PC-3 (cell line): ENCODE measurements around the gene LRRC4B. TPM values are rescaled to one million over a fixed set of nuclear protein-coding genes. Genes with fewer than 3 reads are reported as not detected.

Experiments
- ATAC-seq: fragments of 200-7000 bp; cut with Tn5 transposase; 2 replicates; pipeline ENCODE4 v1.9.1; 2020; ENCODE audit warnings: mild to moderate bottlenecking, moderate library complexity
- BruUV-seq: library from RNA; stranded (reverse); fragments of 400-500 nt; replicated peaks from 2 replicates; lab custom pipeline; 2021; lab: Mats Ljungman, UMichigan
- CTCF ChIA-PET: fragments of 300-600 bp; sonication (Branson Sonifier 250); formaldehyde crosslinking; loops from one replicate; lab custom pipeline; 2022; ENCODE audit warnings: antibody characterized with exemption; lab: Charles Lee
- POLR2A ChIA-PET: fragments of 300-600 bp; sonication (Branson Sonifier 250); formaldehyde crosslinking; loops from one replicate; lab custom pipeline; 2022; ENCODE audit warnings: antibody characterized with exemption; ENCODE audit not compliant: unreplicated experiment; lab: Charles Lee
- DNase-seq: peaks from one replicate; pipeline ENCODE4 v3.0.0-alpha.2; 2015
- H2AFZ ChIP-seq: fragments of 300-600 bp; sonication (generic); 2 replicates; pipeline ENCODE4 v1.6.0; 2016; ENCODE audit warnings: antibody characterized with exemption, low read length
- H3F3A ChIP-seq: fragments of 300-600 bp; sonication (generic); one replicate; pipeline ENCODE4 v1.6.0; 2017; ENCODE audit warnings: antibody characterized with exemption, low read length, control low read depth, mild to moderate bottlenecking; ENCODE audit not compliant: unreplicated experiment
- H3K27ac ChIP-seq: fragments of 300-600 bp; sonication (generic); 2 replicates; pipeline ENCODE4 v1.5.1; 2016; ENCODE audit warnings: mild to moderate bottlenecking, low read length
- H3K27me3 ChIP-seq: fragments of 300-600 bp; sonication (generic); 2 replicates; pipeline ENCODE4 v1.6.1; 2016; ENCODE audit warnings: low read length, mixed read lengths
- H3K36me3 ChIP-seq: fragments of 300-600 bp; sonication (generic); 2 replicates; pipeline ENCODE4 v1.6.1; 2016; ENCODE audit warnings: low read depth, mixed run types, low read length, mixed read lengths
- H3K4me1 ChIP-seq: fragments of 300-600 bp; sonication (generic); 2 replicates; pipeline ENCODE4 v1.5.1; 2016; ENCODE audit warnings: low read length; ENCODE audit not compliant: insufficient read depth
- H3K4me2 ChIP-seq: fragments of 300-600 bp; sonication (generic); 2 replicates; pipeline ENCODE4 v1.6.0; 2016; ENCODE audit warnings: low read length
- H3K4me3 ChIP-seq: fragments of 300-600 bp; sonication (generic); 2 replicates; pipeline ENCODE4 v1.5.1; 2016; ENCODE audit warnings: mild to moderate bottlenecking, low read length, mixed read lengths
- H3K79me2 ChIP-seq: fragments of 300-600 bp; sonication (generic); 2 replicates; pipeline ENCODE4 v1.6.1; 2017; ENCODE audit warnings: low read length, mixed read lengths
- H3K9ac ChIP-seq: fragments of 300-600 bp; sonication (generic); 2 replicates; pipeline ENCODE4 v1.6.0; 2016; ENCODE audit warnings: mild to moderate bottlenecking, low read length
- H3K9me2 ChIP-seq: fragments of 300-600 bp; sonication (generic); replicated peaks from 2 replicates; pipeline ENCODE4 v1.6.1; 2016; ENCODE audit warnings: mixed run types, low read length, mixed read lengths
- H3K9me3 ChIP-seq: fragments of 300-600 bp; sonication (generic); 2 replicates; pipeline ENCODE4 v1.6.1; 2016; ENCODE audit warnings: low read length, mixed read lengths
- H4K20me1 ChIP-seq: fragments of 300-600 bp; sonication (generic); 2 replicates; pipeline ENCODE4 v1.6.1; 2016; ENCODE audit warnings: low read length, mixed read lengths
- EZH2 ChIP-seq: fragments of 300-600 bp; sonication (generic); IDR thresholded peaks from one replicate; pipeline ENCODE4 v1.6.1; 2017; ENCODE audit warnings: antibody characterized with exemption, mild to moderate bottlenecking, low read length; ENCODE audit not compliant: unreplicated experiment
- EZH2phosphoT487 ChIP-seq: fragments of 300-600 bp; sonication (generic); IDR thresholded peaks from 2 replicates; pipeline ENCODE4 v1.6.1; 2018; ENCODE audit warnings: mild to moderate bottlenecking, antibody characterized with exemption, low read length, borderline replicate concordance
- intact Hi-C: fragments of 100-400 bp; cut with micrococcal nuclease; formaldehyde crosslinking; loops from 2 replicates; pipeline ENCODE4 v1.9.0; 2023
- total RNA-seq: library from RNA; depleted of rRNA; stranded (reverse); fragments of >200 nt; gene quantifications from 2 replicates; pipeline ENCODE4 v1.2.3, GENCODE V29; 2014
- TF ChIP-seq, protein P1 (sequence below): fragments of 300-600 bp; sonication (generic); conservative IDR thresholded peaks from 2 replicates; pipeline ENCODE4 v1.5.1; 2017; ENCODE audit warnings: antibody characterized with exemption, low read depth, mild to moderate bottlenecking, low read length

Gene LRRC4B
- total RNA-seq, 1 experiment from 2014 or later = 0.26 TPM

GRCh38 chr19:50549059-50549926, 18.9 kb downstream of the LRRC4B start:
- H3K9me2 ChIP-seq = no peaks in the 10 kb centered on the region
- H3K27me3 ChIP-seq = peaks cover 53% of the 10 kb centered on the region
- H3K36me3 ChIP-seq = no peaks in the 10 kb centered on the region
- intact Hi-C loops = no loop called here
- H3K4me3 ChIP-seq = no peak overlapping the region
- no peak overlapping the region for H2AFZ ChIP-seq
- ChIA-PET POLR2A (no interaction called here), CTCF (no interaction called here)
- H3K4me1 ChIP-seq = no peaks in the 10 kb centered on the region
- no TSS peak for BruUV-seq
- TF ChIP-seq EZH2 (no peak), EZH2phosphoT487 (no peak)
- ATAC-seq = no peak
- H3K9me3 ChIP-seq = no peaks in the 10 kb centered on the region
- no peaks in the 10 kb centered on the region for H3F3A ChIP-seq
- H3K79me2 ChIP-seq = no peaks in the 10 kb centered on the region
- H4K20me1 ChIP-seq = no peaks in the 10 kb centered on the region
- H3K4me2 ChIP-seq = no peak overlapping the region
- DNase-seq = no peak
- H3K27ac ChIP-seq = no peak overlapping the region
- no peak overlapping the region for H3K9ac ChIP-seq

DNA sequence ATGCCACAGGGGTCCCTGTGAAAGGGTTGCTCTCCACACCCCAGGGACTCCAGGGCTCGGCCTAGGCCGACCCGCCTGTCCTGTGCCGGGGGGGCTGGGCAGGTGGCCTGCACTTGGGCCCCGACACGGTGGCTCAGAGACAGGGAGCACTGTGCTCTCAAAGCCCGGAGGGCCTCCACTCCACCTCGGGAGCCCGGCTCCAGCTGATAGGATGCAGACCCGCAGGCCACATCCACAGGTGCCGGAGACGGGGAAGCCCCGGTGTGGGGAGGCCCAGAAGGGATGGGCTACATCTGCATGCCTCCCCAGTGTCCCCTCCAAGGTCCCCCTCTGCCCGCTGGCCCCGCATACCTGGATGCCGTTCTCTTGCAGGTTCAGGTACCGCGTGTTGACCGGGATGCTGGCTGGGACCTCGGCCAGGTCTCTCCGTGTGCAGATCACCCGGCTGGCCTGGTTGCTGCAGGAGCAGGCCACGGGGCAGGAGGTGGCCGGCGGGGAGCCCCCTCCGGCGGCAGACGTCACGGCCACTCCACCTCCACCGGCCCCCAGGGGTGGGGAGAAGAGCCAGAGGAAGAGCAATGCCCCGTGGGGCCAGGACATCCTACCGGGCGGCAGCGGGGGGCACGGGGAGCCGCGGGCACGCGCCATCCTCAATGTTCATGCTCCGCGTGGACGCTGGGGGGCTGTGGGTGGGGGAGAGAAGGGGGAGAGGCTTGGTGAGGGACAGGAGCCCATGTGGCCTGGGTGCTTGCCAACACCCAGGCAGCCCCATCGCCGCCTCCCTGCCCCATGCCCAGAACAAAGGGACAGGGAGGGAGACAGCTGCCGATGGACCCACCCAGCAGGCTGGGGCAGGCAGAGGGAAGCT, 19.8 kb downstream of the LRRC4B start:
- ChIA-PET POLR2A (no interaction called here), CTCF (interaction anchor here (1.0 kb wide), 1 partner anchor 8 kb away, joined by 3 read pairs; no protein-coding TSS in a partner anchor)
- H3K9ac ChIP-seq = no peak overlapping the region
- H3K27me3 ChIP-seq = peaks cover 53% of the 10 kb centered on the region
- no peaks in the 10 kb centered on the region for H3K36me3 ChIP-seq
- no peak overlapping the region for H2AFZ ChIP-seq
- no peak overlapping the region for H3K4me3 ChIP-seq
- H3K4me2 ChIP-seq = no peak overlapping the region
- no peak overlapping the region for H3K27ac ChIP-seq
- H3K9me3 ChIP-seq = no peaks in the 10 kb centered on the region
- ATAC-seq = no peak
- no peaks in the 10 kb centered on the region for H3F3A ChIP-seq
- no peaks in the 10 kb centered on the region for H3K4me1 ChIP-seq
- intact Hi-C loops = no loop called here
- no peak for DNase-seq
- TF ChIP-seq, protein P1, sequence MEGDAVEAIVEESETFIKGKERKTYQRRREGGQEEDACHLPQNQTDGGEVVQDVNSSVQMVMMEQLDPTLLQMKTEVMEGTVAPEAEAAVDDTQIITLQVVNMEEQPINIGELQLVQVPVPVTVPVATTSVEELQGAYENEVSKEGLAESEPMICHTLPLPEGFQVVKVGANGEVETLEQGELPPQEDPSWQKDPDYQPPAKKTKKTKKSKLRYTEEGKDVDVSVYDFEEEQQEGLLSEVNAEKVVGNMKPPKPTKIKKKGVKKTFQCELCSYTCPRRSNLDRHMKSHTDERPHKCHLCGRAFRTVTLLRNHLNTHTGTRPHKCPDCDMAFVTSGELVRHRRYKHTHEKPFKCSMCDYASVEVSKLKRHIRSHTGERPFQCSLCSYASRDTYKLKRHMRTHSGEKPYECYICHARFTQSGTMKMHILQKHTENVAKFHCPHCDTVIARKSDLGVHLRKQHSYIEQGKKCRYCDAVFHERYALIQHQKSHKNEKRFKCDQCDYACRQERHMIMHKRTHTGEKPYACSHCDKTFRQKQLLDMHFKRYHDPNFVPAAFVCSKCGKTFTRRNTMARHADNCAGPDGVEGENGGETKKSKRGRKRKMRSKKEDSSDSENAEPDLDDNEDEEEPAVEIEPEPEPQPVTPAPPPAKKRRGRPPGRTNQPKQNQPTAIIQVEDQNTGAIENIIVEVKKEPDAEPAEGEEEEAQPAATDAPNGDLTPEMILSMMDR = no peak
- TF ChIP-seq EZH2phosphoT487 (no peak), EZH2 (no peak)
- no peaks in the 10 kb centered on the region for H3K79me2 ChIP-seq
- H3K9me2 ChIP-seq = no peaks in the 10 kb centered on the region
- H4K20me1 ChIP-seq = no peaks in the 10 kb centered on the region
- no TSS peak for BruUV-seq

- Histone ChIP-seq H3K4me2 (no peak overlapping the region), H3K9ac (no peak overlapping the region), H3K4me3 (no peak overlapping the region), H3K79me2 (no peaks in the 10 kb centered on the region), H2AFZ (no peak overlapping the region), H4K20me1 (no peaks in the 10 kb centered on the region), H3K36me3 (no peaks in the 10 kb centered on the region), H3F3A (no peaks in the 10 kb centered on the region), H3K27ac (no peak overlapping the region), H3K27me3 (peaks cover 53% of the 10 kb centered on the region), H3K4me1 (no peaks in the 10 kb centered on the region), H3K9me2 (no peaks in the 10 kb centered on the region), H3K9me3 (no peaks in the 10 kb centered on the region)
- TF ChIP-seq, protein P1 = no peak
- TF ChIP-seq EZH2 = no peak
- no peak for TF ChIP-seq EZH2phosphoT487
- intact Hi-C loops = no loop called here
- POLR2A ChIA-PET = no interaction called here
- no TSS peak for BruUV-seq
- CTCF ChIA-PET = interaction anchor here (1.0 kb wide), 1 partner anchor 9 kb away, joined by 3 read pairs; no protein-coding TSS in a partner anchor
- DNase-seq (no peak), ATAC-seq (no peak)
Observed at GRCh38 chr19:50547385-50548190, 20.6 kb downstream of the LRRC4B start.
